GM23338 (cell line): Measurements from ENCODE around the gene KCNQ5. TPM values are rescaled to one million over a fixed set of nuclear protein-coding genes. Genes with fewer than 3 reads are reported as not detected.

Experiments used
- ATAC-seq: fragments of 200-7000 bp; cut with Tn5 transposase; 3 replicates; pipeline ENCODE4 v1.9.1; 2020
- DNase-seq: peaks from one replicate; pipeline ENCODE4 v3.0.0-alpha.2; 2015; ENCODE audit warnings: low spot score
- H2AFZ ChIP-seq: fragments of 200-600 bp; sonication (generic); 2 replicates; pipeline ENCODE4 v1.8.0; 2016; ENCODE audit warnings: antibody characterized with exemption, mild to moderate bottlenecking, moderate library complexity
- H3F3A ChIP-seq: fragments of 200-600 bp; sonication (generic); replicated peaks from 2 replicates; pipeline ENCODE4 v1.8.0; 2017; ENCODE audit warnings: antibody characterized with exemption, mixed run types, low read depth
- H3K27ac ChIP-seq: fragments of 200-600 bp; sonication (generic); 2 replicates; pipeline ENCODE4 v1.6.1; 2016; ENCODE audit warnings: low read depth
- H3K27me3 ChIP-seq: fragments of 200-600 bp; sonication (generic); 2 replicates; pipeline ENCODE4 v1.8.0; 2016; ENCODE audit warnings: mild to moderate bottlenecking, mixed run types, moderate library complexity; ENCODE audit not compliant: insufficient read depth
- H3K36me3 ChIP-seq: fragments of 200-600 bp; sonication (generic); 2 replicates; pipeline ENCODE4 v1.8.0; 2016; ENCODE audit warnings: mild to moderate bottlenecking; ENCODE audit not compliant: insufficient read depth
- H3K4me1 ChIP-seq: fragments of 200-600 bp; sonication (generic); 2 replicates; pipeline ENCODE4 v1.8.0; 2016; ENCODE audit warnings: mild to moderate bottlenecking, moderate library complexity; ENCODE audit not compliant: insufficient read depth
- H3K4me2 ChIP-seq: fragments of 200-600 bp; sonication (generic); 2 replicates; pipeline ENCODE4 v1.7.1; 2017; ENCODE audit warnings: mixed run types
- H3K4me3 ChIP-seq: fragments of 200-600 bp; sonication (generic); 2 replicates; pipeline ENCODE4 v1.6.1; 2016; ENCODE audit warnings: mixed run types
- H3K79me2 ChIP-seq: fragments of 200-600 bp; sonication (generic); replicated peaks from 2 replicates; pipeline ENCODE4 v1.8.0; 2017; ENCODE audit warnings: mild to moderate bottlenecking; ENCODE audit not compliant: insufficient read depth
- H3K9me2 ChIP-seq: fragments of 200-600 bp; sonication (generic); 2 replicates; pipeline ENCODE4 v1.8.0; 2017; ENCODE audit not compliant: insufficient read depth
- H4K20me1 ChIP-seq: fragments of 200-600 bp; sonication (generic); replicated peaks from 2 replicates; pipeline ENCODE4 v1.8.0; 2017; ENCODE audit warnings: mild to moderate bottlenecking; ENCODE audit not compliant: insufficient read depth
- H3K27ac Mint-ChIP-seq: 2 replicates; pipeline ENCODE4 v1.8.0; 2020; ENCODE audit warnings: inconsistent platforms, mild to moderate bottlenecking, moderate library complexity, mixed read lengths
- H3K27me3 Mint-ChIP-seq: 3 replicates; pipeline ENCODE4 v1.8.0; 2022; ENCODE audit warnings: low read depth, mild to moderate bottlenecking, moderate library complexity, mixed read lengths, inconsistent platforms; ENCODE audit not compliant: insufficient read depth, poor library complexity
- H3K36me3 Mint-ChIP-seq: 3 replicates; pipeline ENCODE4 v1.8.0; 2021; ENCODE audit warnings: low read depth, mild to moderate bottlenecking, inconsistent platforms, moderate library complexity, mixed read lengths
- H3K4me1 Mint-ChIP-seq: 3 replicates; pipeline ENCODE4 v1.8.0; 2020; ENCODE audit warnings: mild to moderate bottlenecking, inconsistent platforms, mixed read lengths
- H3K4me3 Mint-ChIP-seq: 3 replicates; pipeline ENCODE4 v1.8.0; 2021; ENCODE audit warnings: moderate library complexity, mild to moderate bottlenecking, inconsistent platforms, mixed read lengths
- H3K9me3 Mint-ChIP-seq: 3 replicates; pipeline ENCODE4 v1.8.0; 2020; ENCODE audit warnings: moderate library complexity, mild to moderate bottlenecking, inconsistent platforms, mixed read lengths
- CREB1 ChIP-seq: fragments of 250-450 bp; sonication (Bioruptor Pico); IDR thresholded peaks from 2 replicates; pipeline ENCODE4 v1.5.0; 2020; ENCODE audit warnings: low read depth, mild to moderate bottlenecking, moderate library complexity
- ETS1 ChIP-seq: IDR thresholded peaks from 2 replicates; pipeline ENCODE4 v1.6.1; 2016; ENCODE audit warnings: antibody characterized with exemption
- EZH2 ChIP-seq: fragments of 200-600 bp; sonication (generic); IDR thresholded peaks from one replicate; pipeline ENCODE4 v1.8.0; 2017; ENCODE audit warnings: antibody characterized with exemption, mild to moderate bottlenecking, low read depth; ENCODE audit not compliant: unreplicated experiment
- EZH2phosphoT487 ChIP-seq: fragments of 200-600 bp; sonication (generic); IDR thresholded peaks from one replicate; pipeline ENCODE4 v1.8.1; 2018; ENCODE audit warnings: antibody characterized with exemption; ENCODE audit not compliant: unreplicated experiment
- NANOG ChIP-seq: IDR thresholded peaks from 2 replicates; pipeline ENCODE4 v1.6.1; 2016; ENCODE audit warnings: antibody characterized with exemption, borderline replicate concordance
- POLR2AphosphoS5 ChIP-seq: IDR thresholded peaks from 2 replicates; pipeline ENCODE4 v1.6.1; 2016; ENCODE audit warnings: antibody characterized with exemption, low read depth
- polyA plus RNA-seq: library from polyadenylated mRNA; unstranded; fragments of >200 nt; fragmentation: Nextera tagmentation; extraction: Ambion mirVana; gene quantifications from 2 replicates; pipeline ENCODE4 v1.2.1, GENCODE V29; 2016
- total RNA-seq: library from RNA; depleted of rRNA; stranded (reverse); fragments of >200 nt; shearing (Covaris generic); gene quantifications from 2 replicates; pipeline ENCODE4 v1.2.3, GENCODE V29; 2014
- TF ChIP-seq, protein P1 (sequence below): IDR thresholded peaks from one replicate; pipeline ENCODE4 v1.6.1; 2018; ENCODE audit warnings: antibody characterized with exemption; ENCODE audit not compliant: unreplicated experiment
- TF ChIP-seq, protein P2 (sequence below), 2 experiments: fragments of 200-600 bp in 1 of 2; sonication (generic) in 1 of 2; conservative IDR thresholded peaks; 2 replicates each; pipeline versions ENCODE4 v1.5.1 to v1.6.1; 2016 to 2017; ENCODE audit warnings: antibody characterized with exemption in 2 of 2, low read depth in 2 of 2, mild to moderate bottlenecking in 2 of 2, moderate library complexity in 1 of 2

KCNQ5 gene
- total and polyA plus RNA-seq, 2 experiments from 2014 or later: 0.68 to 0.87 TPM

DNA sequence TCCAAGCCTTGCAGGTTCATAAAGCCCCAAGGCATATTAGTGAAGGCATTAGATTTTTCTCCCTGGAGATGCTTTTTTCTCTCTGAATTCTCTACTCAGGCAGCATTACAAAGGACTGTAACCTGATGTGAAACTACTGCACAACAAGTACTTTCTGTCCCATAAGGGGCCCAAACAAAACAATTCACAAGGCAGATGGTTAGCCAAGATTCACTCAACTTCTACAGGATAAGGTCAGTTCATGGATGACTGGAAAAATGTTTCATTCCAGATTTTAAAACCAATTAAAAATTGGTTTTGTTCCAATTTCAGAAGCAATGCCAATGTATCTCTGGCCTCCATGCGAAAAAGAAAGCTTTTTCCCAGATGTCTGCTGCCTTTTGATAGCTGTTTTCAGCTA is 421.6 kb downstream of the KCNQ5 start (continued):
- TF ChIP-seq, protein P1, sequence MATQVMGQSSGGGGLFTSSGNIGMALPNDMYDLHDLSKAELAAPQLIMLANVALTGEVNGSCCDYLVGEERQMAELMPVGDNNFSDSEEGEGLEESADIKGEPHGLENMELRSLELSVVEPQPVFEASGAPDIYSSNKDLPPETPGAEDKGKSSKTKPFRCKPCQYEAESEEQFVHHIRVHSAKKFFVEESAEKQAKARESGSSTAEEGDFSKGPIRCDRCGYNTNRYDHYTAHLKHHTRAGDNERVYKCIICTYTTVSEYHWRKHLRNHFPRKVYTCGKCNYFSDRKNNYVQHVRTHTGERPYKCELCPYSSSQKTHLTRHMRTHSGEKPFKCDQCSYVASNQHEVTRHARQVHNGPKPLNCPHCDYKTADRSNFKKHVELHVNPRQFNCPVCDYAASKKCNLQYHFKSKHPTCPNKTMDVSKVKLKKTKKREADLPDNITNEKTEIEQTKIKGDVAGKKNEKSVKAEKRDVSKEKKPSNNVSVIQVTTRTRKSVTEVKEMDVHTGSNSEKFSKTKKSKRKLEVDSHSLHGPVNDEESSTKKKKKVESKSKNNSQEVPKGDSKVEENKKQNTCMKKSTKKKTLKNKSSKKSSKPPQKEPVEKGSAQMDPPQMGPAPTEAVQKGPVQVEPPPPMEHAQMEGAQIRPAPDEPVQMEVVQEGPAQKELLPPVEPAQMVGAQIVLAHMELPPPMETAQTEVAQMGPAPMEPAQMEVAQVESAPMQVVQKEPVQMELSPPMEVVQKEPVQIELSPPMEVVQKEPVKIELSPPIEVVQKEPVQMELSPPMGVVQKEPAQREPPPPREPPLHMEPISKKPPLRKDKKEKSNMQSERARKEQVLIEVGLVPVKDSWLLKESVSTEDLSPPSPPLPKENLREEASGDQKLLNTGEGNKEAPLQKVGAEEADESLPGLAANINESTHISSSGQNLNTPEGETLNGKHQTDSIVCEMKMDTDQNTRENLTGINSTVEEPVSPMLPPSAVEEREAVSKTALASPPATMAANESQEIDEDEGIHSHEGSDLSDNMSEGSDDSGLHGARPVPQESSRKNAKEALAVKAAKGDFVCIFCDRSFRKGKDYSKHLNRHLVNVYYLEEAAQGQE: no peak

DNA sequence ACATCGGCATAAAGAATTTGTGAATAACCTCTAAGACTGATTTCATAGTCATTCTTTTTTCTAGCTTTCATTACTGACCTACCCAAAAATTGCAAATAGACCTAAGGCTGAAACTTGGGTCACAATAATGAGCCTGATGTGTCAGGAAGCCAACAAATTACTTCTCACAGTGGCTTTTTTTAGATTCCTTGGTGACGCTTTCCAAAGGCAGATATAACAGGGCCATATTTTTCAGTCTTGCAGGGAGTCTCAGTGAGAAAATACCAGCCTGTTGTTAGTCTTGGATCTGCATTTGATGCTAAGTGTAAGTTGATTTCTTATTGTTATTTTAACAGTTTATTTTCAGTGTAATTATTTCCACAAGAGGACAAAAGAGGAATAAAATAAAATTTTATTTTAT is 423.7 kb downstream of the KCNQ5 start:
- no peak overlapping the region for H3K27ac ChIP-seq
- Mint-ChIP-seq H3K9me3 (no peaks in the 10 kb centered on the region), H3K4me3 (no peak overlapping the region), H3K27ac (no peak overlapping the region), H3K4me1 (no peaks in the 10 kb centered on the region; the same call in 2 of the 3 replicates), H3K27me3 (no peaks in the 10 kb centered on the region), H3K36me3 (no peaks in the 10 kb centered on the region)
- H3K4me1 ChIP-seq: no peaks in the 10 kb centered on the region
- TF ChIP-seq EZH2: no peak
- no peak for TF ChIP-seq EZH2phosphoT487
- no peak for TF ChIP-seq CREB1
- TF ChIP-seq, protein P2, sequence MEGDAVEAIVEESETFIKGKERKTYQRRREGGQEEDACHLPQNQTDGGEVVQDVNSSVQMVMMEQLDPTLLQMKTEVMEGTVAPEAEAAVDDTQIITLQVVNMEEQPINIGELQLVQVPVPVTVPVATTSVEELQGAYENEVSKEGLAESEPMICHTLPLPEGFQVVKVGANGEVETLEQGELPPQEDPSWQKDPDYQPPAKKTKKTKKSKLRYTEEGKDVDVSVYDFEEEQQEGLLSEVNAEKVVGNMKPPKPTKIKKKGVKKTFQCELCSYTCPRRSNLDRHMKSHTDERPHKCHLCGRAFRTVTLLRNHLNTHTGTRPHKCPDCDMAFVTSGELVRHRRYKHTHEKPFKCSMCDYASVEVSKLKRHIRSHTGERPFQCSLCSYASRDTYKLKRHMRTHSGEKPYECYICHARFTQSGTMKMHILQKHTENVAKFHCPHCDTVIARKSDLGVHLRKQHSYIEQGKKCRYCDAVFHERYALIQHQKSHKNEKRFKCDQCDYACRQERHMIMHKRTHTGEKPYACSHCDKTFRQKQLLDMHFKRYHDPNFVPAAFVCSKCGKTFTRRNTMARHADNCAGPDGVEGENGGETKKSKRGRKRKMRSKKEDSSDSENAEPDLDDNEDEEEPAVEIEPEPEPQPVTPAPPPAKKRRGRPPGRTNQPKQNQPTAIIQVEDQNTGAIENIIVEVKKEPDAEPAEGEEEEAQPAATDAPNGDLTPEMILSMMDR (conservative IDR thresholded peaks at IDR 0.05; ENCODE audit: low read depth in 2 of 2): no peak
- no peak for TF ChIP-seq POLR2AphosphoS5
- TF ChIP-seq NANOG: no peak
- no peak for TF ChIP-seq ETS1
- TF ChIP-seq, protein P1: no peak
- no peak for DNase-seq
- H3K79me2 ChIP-seq: no peaks in the 10 kb centered on the region
- no peaks in the 10 kb centered on the region for H3K9me2 ChIP-seq
- no peaks in the 10 kb centered on the region for H3F3A ChIP-seq
- H3K27me3 ChIP-seq: no peaks in the 10 kb centered on the region
- H3K4me3 ChIP-seq: no peak overlapping the region
- no peaks in the 10 kb centered on the region for H3K36me3 ChIP-seq
- ATAC-seq: no peak
- no peak overlapping the region for H2AFZ ChIP-seq
- no peaks in the 10 kb centered on the region for H4K20me1 ChIP-seq
- H3K4me2 ChIP-seq: no peak overlapping the region
